ENCODE data around the gene SEMA3B. TPM values are rescaled to one million over a fixed set of nuclear protein-coding genes. Genes with fewer than 3 reads are reported as not detected.

The SEMA3B gene
- total and polyA plus RNA-seq, 2 donors (not counting 3 experiments of a cell fraction or from before 2014, with no cell fraction given): 1.2 to 1.5 TPM

- ChIA-PET POLR2A (no interaction called here), CTCF (interaction anchor here (1.4 to 10.5 kb wide), 6 partner anchors 13 to 95 kb away, joined by 3 to 314 read pairs (median 76); partner anchors contain the start of genes GNAT1 and SEMA3B)
- Histone ChIP-seq H3K27me3 (ENCODE audit: control insufficient read depth in 2 of 2, insufficient read depth in 2 of 2, low read length in 2 of 2) (no peaks in the 10 kb centered on the region), H3K4me3 (replicated peaks in 1 of 3; ENCODE audit: insufficient read depth in 1 of 3, low read depth in 1 of 3, low read length in 3 of 3) (no peak overlapping the region), H4K20me1 (replicated peaks; ENCODE audit: control insufficient read depth, extremely low read depth, insufficient read depth, low read length) (no peaks in the 10 kb centered on the region), H3K9me1 (replicated peaks; ENCODE audit: control insufficient read depth, extremely low read depth, insufficient read depth, low read length) (no peaks in the 10 kb centered on the region), H3K27ac (ENCODE audit: insufficient read depth, low read depth, low read length) (no peak overlapping the region), H3K4me1 (ENCODE audit: control insufficient read depth, extremely low read depth, insufficient read depth, low read length) (peaks cover 13% of the 10 kb centered on the region), H3K36me3 (ENCODE audit: control insufficient read depth in 2 of 2, extremely low read depth in 1 of 2, insufficient read depth in 2 of 2, low read length in 2 of 2) (no peaks in the 10 kb centered on the region), H3K9me3 (replicated peaks; ENCODE audit: control insufficient read depth, insufficient read depth, low read length) (no peaks in the 10 kb centered on the region), H3K9ac (replicated peaks; ENCODE audit: extremely low read depth, insufficient read depth, low read length) (no peak overlapping the region), H2AFZ (ENCODE audit: low read depth, low read length) (no peak overlapping the region), H3K79me2 (ENCODE audit: control insufficient read depth, insufficient read depth, low read length) (peaks cover 2% of the 10 kb centered on the region), H3K4me2 (ENCODE audit: insufficient read depth, low read length) (no peak overlapping the region)
- intact Hi-C loops (cut with micrococcal nuclease) (no loop called here), dilution Hi-C loops (cut with MboI; ENCODE audit: extremely low pct_ligation_motif_present, low sequenced_read_pairs) (no loop called here)
- FAIRE-seq: no peak
- DNase-seq (ENCODE audit: low read depth, low spot score): no peak
- no TSS peak for BruUV-seq (replicated peaks)
- TF ChIP-seq JUN (IDR thresholded peaks at IDR 0.05; ENCODE audit: borderline replicate concordance, insufficient read depth, insufficient read length, low read depth): no peak
- TF ChIP-seq POLR2AphosphoS5 (IDR thresholded peaks at IDR 0.05; ENCODE audit: insufficient read depth, low read depth, low read length): no peak
- no peak for TF ChIP-seq GATA2 (IDR thresholded peaks at IDR 0.05; ENCODE audit: insufficient read depth, insufficient read length, low read depth, low read length)
- no peak for TF ChIP-seq MYC (IDR thresholded peaks at IDR 0.05; ENCODE audit: low read depth, low read length)
- TF ChIP-seq, protein P1, sequence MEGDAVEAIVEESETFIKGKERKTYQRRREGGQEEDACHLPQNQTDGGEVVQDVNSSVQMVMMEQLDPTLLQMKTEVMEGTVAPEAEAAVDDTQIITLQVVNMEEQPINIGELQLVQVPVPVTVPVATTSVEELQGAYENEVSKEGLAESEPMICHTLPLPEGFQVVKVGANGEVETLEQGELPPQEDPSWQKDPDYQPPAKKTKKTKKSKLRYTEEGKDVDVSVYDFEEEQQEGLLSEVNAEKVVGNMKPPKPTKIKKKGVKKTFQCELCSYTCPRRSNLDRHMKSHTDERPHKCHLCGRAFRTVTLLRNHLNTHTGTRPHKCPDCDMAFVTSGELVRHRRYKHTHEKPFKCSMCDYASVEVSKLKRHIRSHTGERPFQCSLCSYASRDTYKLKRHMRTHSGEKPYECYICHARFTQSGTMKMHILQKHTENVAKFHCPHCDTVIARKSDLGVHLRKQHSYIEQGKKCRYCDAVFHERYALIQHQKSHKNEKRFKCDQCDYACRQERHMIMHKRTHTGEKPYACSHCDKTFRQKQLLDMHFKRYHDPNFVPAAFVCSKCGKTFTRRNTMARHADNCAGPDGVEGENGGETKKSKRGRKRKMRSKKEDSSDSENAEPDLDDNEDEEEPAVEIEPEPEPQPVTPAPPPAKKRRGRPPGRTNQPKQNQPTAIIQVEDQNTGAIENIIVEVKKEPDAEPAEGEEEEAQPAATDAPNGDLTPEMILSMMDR (IDR thresholded peaks at IDR 0.05; ENCODE audit: extremely low read depth in 1 of 2, insufficient read depth in 1 of 2, low read depth in 1 of 2, low read length in 2 of 2): no peak
Observed at GRCh38 chr3:50229490-50229889, 39.5 kb upstream of the SEMA3B start.
